GM12891 (cell line): ENCODE results near the gene NMT1.
A peak's percentile ranks its signal among the peaks of the same experiment; 100 is the strongest.

ENCODE experiments used
- DNase-seq: peaks from one replicate; pipeline ENCODE4 v3.0.0; 2011; ENCODE audit warnings: low spot score; ENCODE audit not compliant: insufficient read length
- FAIRE-seq: peaks from 2 replicates; lab custom pipeline; 2011; peaks lifted over from hg19 to GRCh38; lab: Jason Lieb, UNC
- PAX5 ChIP-seq: IDR thresholded peaks from 2 replicates; pipeline ENCODE4 v1.6.1; 2011; ENCODE audit warnings: low read length, moderate library complexity, mild to moderate bottlenecking; ENCODE audit not compliant: insufficient read depth, severe bottlenecking
- POLR2A ChIP-seq: IDR thresholded peaks from 2 replicates; pipeline ENCODE4 v1.6.1; 2011; ENCODE audit warnings: low read depth, low read length, control low read depth
- POLR2AphosphoS5 ChIP-seq: IDR thresholded peaks from 2 replicates; pipeline ENCODE4 v1.6.1; 2011; ENCODE audit warnings: low read depth, low read length, control low read depth
- POU2F2 ChIP-seq: IDR thresholded peaks from 2 replicates; pipeline ENCODE4 v1.6.1; 2011; ENCODE audit warnings: low read depth, mild to moderate bottlenecking, control low read depth, low read length, moderate library complexity
- SPI1 ChIP-seq: IDR thresholded peaks from 2 replicates; pipeline ENCODE4 v1.6.1; 2011; ENCODE audit warnings: low read depth, low read length, control low read depth
- TAF1 ChIP-seq: IDR thresholded peaks from 2 replicates; pipeline ENCODE4 v1.6.1; 2011; ENCODE audit warnings: low read depth, low read length, control low read depth

The NMT1 gene

GRCh38 chr17:45022288-45022648 is 38.8 kb upstream of the NMT1 start:
- FAIRE-seq, result no peak
- DNase-seq, result no peak
- TF ChIP-seq POU2F2 (no peak), TAF1 (no peak), POLR2AphosphoS5 (no peak), SPI1 (no peak), PAX5 (no peak), POLR2A (no peak)

- TF ChIP-seq POU2F2 (peak; percentile 95), PAX5 (no peak)
- peak; percentile 65 for DNase-seq
- FAIRE-seq, result peak; percentile 84
These were observed 38.3 kb upstream of the NMT1 start for GRCh38 chr17:45022655-45023339.

GRCh38 chr17:45029096-45029495 is 32.0 kb upstream of the NMT1 start:
- no peak for FAIRE-seq
- no peak for TF ChIP-seq PAX5
- no peak for TF ChIP-seq TAF1
- no peak for TF ChIP-seq POLR2A
- TF ChIP-seq POU2F2, result no peak
- TF ChIP-seq POLR2AphosphoS5, result no peak
- no peak for TF ChIP-seq SPI1
- no peak for DNase-seq

GRCh38 chr17:45029758-45030423 is 31.2 kb upstream of the NMT1 start:
- DNase-seq (no peak), FAIRE-seq (no peak)
- TF ChIP-seq POLR2AphosphoS5 (no peak), POU2F2 (no peak), SPI1 (no peak), TAF1 (no peak), POLR2A (no peak), PAX5 (no peak)

DNA sequence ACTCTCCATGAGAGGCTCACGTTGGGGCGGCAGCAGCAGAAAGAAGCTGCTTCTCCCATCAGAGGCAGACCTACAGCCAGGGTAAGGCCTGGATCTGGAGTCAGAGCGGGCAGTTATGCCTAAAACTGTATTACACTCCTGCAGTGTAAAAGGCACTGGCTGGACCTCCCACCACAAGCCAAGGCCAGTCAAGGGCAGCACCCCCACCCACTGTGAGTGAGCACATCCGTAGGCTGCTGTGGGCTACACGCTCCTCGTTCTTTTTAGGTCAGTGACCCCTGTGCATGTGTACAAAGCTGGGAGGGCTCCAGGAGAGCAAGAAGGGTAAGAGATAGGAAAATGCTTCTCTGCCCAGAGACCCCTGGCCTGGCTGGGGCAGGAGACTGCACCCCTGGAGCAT is 30.4 kb upstream of the NMT1 start:
- DNase-seq, result no peak
- FAIRE-seq, result no peak
- TF ChIP-seq TAF1, result no peak

DNA sequence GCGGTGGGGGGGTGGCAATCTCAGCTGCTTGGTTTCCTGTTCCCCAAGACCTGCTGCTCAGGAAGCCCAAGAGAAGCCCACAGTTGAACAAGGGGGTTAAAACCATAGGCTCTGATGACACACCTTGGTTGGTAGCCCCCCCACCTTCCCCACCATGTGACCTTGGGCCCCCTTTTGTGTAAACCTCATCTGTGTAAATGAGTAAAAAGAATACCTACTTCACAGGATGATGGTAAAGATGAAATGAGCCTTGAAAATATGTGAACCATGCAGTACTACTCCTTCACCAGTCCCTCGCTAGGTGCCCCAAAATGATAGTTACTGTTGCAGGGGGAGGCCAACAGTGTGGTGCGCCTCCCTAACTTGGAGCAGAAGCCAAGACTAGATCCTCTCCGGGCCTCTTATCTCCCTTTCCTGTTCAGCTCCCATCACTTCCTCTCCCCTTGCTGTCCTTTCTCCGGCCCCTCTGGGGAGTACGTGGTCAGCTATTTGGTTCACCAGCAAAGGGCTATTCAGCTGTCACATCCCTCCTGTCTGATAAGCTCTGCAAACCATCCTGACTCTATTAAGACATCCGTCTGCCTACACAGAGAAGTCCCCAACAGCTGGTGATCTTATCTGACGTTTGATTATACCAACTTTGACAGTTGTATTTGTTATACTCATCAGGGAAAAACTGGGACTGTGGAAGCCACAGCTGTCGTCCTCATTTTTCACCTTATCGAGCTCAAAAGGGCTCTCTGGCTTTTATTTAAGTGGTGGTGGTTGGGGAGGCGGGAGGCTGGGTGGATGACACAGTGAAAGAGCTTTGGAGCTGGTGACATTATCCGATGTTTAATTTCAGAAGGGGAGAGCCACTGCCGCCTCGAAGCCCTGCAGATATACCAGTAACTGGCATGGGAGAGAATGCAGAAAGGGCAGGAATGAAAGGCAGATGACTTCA is 29.6 kb upstream of the NMT1 start:
- FAIRE-seq (no peak), DNase-seq (no peak)
- TF ChIP-seq POU2F2, result no peak
- TF ChIP-seq POLR2A, result no peak
- no peak for TF ChIP-seq TAF1
- TF ChIP-seq PAX5, result no peak
- no peak for TF ChIP-seq SPI1
- TF ChIP-seq POLR2AphosphoS5, result no peak

DNA sequence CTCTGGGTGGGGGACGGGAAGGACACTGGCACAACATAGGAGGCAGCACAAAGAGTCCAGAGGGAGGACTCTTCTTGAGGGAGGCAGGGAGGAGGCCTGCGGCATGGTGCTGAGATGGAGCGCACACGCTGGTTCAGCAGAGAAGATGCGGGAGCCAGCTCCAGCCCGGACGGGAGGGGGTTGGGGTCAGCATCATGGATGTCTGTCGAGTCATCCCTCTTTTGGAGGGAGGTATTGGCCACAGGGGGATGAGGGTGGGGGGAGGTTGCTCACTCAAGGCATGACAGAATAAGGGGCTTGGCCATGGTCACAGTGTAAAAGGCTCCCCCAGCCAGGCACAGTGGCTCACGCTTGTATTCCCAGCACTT is 29.0 kb upstream of the NMT1 start:
- no peak for FAIRE-seq
- DNase-seq, result no peak
- TF ChIP-seq TAF1, result no peak
- TF ChIP-seq POU2F2, result no peak
- TF ChIP-seq POLR2A, result no peak
- no peak for TF ChIP-seq PAX5

- FAIRE-seq, result no peak
- no peak for DNase-seq
- no peak for TF ChIP-seq POLR2A
- TF ChIP-seq POU2F2, result no peak
- TF ChIP-seq SPI1, result no peak
- TF ChIP-seq TAF1, result no peak
- TF ChIP-seq POLR2AphosphoS5, result no peak
- no peak for TF ChIP-seq PAX5
These were observed 26.5 kb upstream of the NMT1 start for GRCh38 chr17:45034599-45034998.

DNA sequence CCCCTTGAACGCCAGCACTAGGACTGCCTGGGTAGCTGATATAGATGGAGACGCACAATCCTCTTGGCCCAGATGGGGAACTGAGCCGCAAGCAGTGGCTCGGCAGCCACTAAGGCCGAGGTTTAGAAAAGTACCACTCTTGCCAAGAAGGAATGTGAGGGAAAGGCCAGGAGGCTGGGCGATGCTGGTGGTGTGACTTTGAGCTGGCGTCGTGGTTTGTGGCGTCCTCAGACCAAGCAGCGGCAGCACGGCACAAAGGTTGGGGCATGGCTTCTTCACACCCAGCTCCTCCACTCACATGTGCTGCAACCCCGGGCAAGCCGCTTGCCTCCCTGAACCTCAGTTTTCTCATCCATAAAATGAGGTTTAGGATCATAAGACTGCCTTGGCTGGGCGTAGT is 25.3 kb upstream of the NMT1 start:
- TF ChIP-seq POU2F2, result no peak
- no peak for TF ChIP-seq POLR2A
- no peak for TF ChIP-seq SPI1
- TF ChIP-seq PAX5, result no peak
- TF ChIP-seq TAF1, result no peak
- TF ChIP-seq POLR2AphosphoS5, result no peak
- DNase-seq, result no peak
- FAIRE-seq, result no peak

DNA sequence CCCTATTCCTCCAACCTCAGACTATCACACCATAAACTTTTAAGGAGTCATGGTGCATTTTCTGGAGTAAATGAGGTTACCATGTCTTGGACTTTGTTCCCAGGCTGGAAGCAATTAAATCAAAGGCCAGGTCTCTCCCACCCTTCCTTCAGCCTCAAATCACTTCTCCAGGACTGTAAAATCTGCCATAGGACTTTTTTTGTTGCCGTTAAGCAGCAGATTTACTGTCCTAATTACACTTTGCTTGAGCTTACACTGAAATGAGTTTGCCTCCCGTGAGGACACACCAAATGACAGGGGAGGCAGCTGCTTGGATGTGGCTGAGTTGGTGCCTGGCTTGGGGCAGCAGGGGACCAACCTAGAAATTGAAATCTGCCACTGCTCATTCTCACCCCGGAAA is 24.4 kb upstream of the NMT1 start:
- no peak for DNase-seq
- FAIRE-seq, result no peak
- TF ChIP-seq POLR2A (no peak), TAF1 (no peak), POU2F2 (no peak), POLR2AphosphoS5 (no peak), SPI1 (no peak), PAX5 (no peak)
